ENCODE data around the gene SURF2.
"Not testable (repeated sequence)": the region's sequence is repeated elsewhere in the genome, so short reads cannot be mapped to it uniquely, and the experiment has no call there.

SURF2 gene

GRCh38 chr9:133356391-133357091, at the start of gene SURF2, which contains the start of gene SURF1:
TSS of gene SURF2 (plus strand) at chr9:133356550. CDS start at chr9:133356593, 43 bp downstream.
TSS of gene SURF1 (minus strand) at chr9:133356487. CDS start at chr9:133356453, 34 bp downstream.
- DNase-seq: peak; percentile 89

GRCh38 chr9:133307301-133307700, 49.0 kb upstream of the SURF2 start:
- DNase-seq: no peak

DNA sequence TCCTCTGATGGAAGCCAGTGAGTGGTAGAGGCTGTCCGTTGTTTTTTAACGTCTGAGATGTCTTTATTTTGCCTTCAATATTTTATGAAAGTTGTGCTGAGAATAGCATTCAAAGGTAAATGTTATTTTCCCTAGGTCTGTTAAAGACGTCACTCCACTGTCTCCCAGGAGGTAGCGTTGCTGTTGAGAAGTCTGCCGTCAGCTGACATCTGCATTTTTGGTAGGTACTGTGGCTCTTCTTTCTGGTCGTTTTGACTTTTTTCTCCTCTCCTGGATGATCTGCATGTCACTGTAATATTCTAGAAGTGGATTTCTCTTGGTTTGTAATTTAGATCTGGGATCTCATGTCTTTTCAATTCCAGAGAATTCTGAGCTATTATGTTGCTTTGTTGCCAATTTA, 46.7 kb upstream of the SURF2 start:
- DNase-seq: no peak

- no peak for DNase-seq
Observed at GRCh38 chr9:133315997-133316396, 40.4 kb upstream of the SURF2 start.

DNA sequence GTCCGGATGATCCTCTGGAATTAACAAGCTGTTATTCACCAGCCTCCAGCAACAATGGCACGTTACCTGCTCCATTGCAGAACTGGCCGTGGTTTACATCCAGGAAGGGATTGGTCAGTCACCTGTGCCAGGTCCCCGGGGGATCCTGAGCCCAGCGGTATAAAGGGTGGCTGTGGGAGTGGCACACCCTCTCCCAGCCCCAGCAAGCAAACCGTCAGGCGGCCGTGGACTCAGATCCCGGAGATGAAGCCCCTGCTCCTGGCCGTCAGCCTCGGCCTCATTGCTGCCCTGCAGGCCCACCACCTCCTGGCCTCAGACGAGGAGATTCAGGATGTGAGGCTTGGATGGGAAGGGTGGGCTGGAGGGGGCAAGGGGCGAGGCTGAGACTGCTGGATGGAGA, 38.8 kb upstream of the SURF2 start:
- DNase-seq: not testable (repeated sequence)

DNA sequence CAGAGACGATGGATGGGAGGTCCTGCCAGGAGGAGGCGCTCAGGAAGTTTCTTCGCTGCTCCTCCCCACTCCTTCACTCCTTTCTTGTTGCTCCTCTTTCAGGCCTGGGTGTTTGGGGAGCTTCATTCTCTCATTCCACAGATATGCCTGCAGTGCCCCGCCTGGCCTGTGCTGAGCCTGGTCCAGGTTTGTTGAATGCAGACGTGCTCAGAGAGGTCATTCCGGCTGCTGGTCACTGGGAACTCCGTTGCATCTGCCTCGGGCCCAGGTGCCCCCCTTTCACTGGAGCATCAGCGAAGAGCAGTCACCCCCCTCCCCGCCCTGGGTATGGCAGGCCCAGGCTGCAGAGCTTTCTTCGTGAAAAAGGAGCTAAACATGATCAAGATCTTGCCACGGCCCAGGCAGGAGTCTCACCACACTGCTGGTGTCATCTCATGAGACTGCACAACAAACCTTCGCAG, 35.9 kb upstream of the SURF2 start:
- DNase-seq: no peak

DNA sequence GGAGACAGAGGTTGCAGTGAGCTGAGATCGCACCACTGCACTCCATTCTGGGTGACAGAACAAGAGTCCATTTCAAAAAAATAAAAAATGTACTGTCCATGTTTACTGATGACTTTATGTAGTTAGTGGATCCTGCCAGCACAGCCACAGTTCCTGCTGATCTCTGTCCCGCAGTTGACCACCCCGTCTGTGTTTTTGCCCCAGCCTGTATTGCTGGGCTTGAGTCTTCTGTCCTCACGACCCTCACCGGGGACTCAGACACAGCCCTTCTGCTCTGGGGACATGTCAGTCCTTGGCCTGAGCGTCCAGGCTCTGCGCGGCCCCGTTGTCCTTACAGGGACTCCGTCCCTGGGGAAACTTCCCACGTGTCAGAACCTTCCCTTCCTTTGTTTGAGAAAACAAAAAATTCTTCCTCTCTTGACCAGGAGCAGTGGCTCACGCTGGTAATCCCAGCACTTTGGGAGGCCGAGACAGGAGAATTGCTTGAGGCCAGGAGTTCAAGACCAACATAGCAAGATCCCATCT, 34.9 kb upstream of the SURF2 start:
- DNase-seq: no peak

DNA sequence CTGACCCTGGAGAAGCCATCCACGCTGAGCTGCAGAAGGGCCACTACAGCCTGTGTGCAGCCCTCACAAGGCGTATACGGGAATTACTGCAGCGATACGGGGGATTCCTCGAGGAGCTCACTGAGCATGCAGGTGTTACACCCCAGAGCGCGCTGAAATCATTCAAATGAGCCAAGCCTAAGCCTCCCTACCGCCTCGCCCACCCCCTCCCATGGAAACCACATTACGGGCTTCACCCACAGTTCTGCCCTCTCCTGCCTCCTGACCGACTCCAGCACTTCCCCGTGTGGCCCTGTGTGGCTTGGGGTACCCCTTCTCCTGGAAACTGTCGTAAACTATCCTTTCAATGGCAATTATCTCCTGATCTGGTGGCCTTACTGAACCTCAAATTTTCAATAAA, 33.6 kb upstream of the SURF2 start:
- no peak for DNase-seq

DNA sequence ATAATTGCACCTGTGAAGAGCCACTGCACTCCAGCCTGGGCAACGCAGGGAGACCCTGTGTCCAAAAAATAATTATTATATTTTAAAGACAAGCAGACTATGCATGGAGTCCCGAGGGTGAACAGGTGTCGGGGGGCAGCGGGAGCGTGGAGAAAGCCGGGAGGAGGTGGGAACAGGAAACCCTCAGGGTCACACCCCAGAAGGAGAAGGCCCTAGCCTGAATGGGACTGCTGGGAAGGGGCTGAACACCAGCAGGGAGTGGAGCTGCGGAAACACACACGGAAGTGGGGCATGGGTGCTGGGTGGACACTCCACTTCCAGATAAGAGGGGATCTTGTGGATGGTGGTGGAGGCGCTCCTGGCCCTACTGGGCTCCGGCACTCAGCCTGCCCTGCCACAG, 33.1 kb upstream of the SURF2 start:
- DNase-seq: no peak

- DNase-seq: no peak
Observed at GRCh38 chr9:133323991-133324703, 32.2 kb upstream of the SURF2 start.

- not testable (repeated sequence) for DNase-seq
Observed at GRCh38 chr9:133327021-133327420, 29.3 kb upstream of the SURF2 start.

- no peak for DNase-seq
Observed at GRCh38 chr9:133327834-133328484, 28.4 kb upstream of the SURF2 start.

GRCh38 chr9:133329306-133330156, 26.8 kb upstream of the SURF2 start:
- not testable (repeated sequence) for DNase-seq

- no peak for DNase-seq
Observed at GRCh38 chr9:133331221-133331620, 25.1 kb upstream of the SURF2 start.

DNA sequence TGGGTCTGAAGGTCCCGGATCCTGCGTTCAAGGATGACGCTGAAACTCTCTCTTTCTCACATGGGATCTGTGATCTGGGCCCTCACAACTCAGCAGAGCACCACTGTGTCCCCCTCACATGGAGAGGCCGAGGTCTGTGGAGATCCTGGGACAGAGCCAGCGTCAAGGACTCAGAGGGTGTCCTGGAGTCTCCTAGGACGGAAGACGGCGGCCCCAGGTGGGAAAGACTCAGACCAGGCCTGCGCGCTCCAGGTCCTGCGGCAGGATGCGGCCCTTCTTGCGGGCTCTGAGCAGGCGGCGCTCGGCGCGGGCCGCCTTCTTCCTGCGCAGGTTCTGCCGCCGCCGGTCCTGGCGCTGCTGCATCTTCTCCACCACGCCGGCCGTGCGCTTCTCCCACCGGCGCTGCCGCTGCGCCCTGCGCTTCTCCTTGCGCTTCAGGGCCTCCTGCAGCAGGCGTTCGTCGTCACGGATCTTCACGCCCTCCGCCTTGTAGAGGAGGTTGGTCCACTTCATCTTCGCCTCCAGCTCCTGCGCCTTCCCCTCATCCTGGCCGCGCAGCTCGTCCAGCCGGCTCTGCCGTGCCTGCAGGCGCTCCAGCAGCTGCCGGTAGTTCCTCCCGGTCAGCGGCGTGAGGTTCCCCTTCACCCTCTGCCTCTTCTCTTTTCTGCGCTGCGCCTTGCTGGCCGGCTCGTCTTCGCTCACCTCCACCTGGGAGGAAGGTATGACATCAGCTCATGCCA, 24.5 kb upstream of the SURF2 start:
- DNase-seq: no peak

DNA sequence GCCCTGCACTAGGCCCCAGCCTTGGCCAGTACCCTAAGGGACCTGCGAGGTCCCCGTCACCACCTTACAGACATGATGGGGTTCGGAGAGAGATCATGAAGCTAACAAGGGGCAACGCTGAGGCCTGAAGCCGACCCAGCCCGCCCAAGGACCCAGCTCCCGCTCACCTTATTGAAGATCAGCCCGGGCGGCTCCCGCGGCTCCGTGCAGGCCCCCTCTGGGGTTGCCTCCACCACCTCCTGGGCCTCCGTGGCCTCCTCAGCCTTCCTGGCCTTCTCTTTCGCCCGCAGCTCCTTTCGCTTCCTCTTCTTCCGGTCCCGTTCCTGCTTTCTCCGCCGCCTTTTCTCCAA, 24.0 kb upstream of the SURF2 start:
- DNase-seq: no peak

DNA sequence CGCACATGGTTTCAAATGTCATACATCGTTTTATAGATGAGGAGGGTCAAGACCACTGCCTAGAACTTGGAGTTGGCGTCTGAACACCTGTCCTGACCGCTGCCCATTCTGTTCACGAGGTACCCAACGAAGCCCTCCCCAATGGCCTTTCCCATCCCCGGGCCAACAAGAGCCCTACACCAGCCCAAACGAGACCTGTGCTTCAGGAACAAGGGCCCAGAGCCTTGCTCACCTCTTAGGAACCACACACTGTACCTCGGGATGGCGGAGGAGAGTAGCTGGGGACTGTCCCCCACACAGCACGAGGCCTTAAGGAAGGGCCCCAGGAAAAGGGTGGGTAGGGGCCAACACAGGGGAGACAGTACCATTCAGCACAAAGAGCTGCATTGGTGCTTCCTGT, 23.3 kb upstream of the SURF2 start:
- no peak for DNase-seq

DNA sequence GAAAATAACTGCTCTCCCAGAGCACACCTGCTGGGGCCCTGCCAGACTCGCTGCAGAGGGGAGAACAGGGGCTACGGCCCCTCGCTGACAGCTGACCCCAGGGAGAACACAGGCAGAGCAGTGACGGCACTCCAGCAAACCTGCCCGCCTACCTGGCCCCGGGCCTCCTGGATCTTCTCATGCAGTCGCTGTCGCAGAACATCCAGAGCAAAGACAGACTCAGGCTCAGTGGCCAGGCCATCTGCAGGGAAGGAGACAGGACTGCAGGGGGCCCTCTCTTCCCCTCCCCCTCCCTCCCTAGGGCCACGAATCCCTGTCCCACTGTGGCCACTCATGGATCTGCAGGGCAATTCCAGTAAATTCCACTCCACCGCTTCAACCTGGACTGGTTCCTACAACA, 22.8 kb upstream of the SURF2 start:
- no peak for DNase-seq

DNA sequence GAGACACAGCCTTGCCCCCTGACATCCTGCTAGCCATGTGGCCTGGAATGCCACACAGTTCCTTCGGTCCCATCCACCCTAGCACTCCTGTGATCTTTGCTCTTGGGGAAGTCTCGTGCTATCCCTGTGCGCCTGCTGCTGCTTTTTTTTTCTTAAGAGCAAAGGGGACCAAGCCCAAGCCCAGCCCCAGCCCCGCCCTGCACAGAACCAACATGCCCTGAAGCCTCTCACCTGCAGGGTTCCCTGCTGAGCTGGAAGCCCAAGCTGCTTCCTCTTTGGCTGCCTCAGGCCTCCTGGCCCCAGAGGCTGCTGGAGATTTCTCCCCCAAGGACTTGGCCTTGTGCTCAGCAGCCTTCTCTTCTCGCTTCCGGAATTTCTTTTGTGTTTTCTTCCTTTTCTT, 22.2 kb upstream of the SURF2 start:
- no peak for DNase-seq

- not testable (repeated sequence) for DNase-seq
Observed at GRCh38 chr9:133334888-133335287, 21.5 kb upstream of the SURF2 start.

DNA sequence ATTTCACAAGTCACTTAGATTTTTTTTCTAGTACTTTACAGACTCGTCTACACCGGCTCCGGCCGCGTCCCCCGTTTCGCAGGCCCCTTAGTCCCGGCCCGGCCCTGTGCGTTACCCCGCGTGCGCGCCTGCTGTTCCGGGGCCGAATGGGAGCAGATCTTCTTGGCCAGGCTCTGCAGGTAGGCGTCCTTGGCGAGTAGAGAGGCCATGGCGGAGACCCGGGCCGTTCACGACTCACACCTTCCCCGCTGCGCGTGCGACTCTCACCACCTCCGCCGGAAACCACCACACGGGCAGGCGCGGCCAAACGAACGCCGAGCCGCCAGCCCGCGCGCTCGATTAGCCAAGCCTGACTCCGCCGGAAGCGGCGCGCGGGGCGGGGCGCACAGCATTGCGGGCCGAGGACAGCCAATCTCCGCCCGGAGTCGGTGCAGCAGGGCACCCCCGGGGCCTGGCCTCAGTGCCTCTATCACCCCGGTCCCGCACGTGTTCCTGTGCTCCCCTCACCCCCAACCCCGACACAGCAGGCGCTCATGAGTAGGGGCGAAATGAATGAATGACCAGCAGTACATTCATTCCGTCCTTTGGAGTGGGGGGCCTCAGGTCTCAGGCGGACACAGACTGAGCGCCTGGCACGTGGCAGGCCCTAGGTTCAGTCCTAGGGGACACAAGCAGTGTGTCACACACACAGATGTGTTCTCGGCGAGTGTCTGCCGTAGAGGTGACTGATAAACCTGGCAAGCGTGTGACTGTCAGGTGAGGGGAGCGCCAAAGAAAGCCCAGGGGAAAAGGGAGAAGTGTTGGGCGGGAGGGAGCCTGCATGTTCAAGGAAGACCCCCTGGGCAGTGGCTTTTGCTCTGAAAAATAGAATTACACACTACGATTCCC, 20.2 kb upstream of the SURF2 start, which contains the start of gene SURF6:
Gene SURF6 (minus strand): TSS at position 265 of the 888 bp plus-strand sequence. CDS start 56 bp downstream, at position 209.
- DNase-seq: peak; percentile 93

Data from CD4-positive, alpha-beta T cell treated with Interleukin-17A for 1 hour (primary cell).